Hepatocyte (in vitro differentiated cells): ENCODE measurements around the gene ZDHHC21. TPM values are rescaled to one million over a fixed set of nuclear protein-coding genes. Genes with fewer than 3 reads are reported as not detected.

Source experiments
- DNase-seq: peaks from one replicate; pipeline ENCODE4 v3.0.0-alpha.2; 2016; ENCODE audit warnings: low spot score
- H2AFZ ChIP-seq: fragments of 200-600 bp; sonication (generic); 2 replicates; pipeline ENCODE4 v1.6.0; 2016; ENCODE audit warnings: antibody characterized with exemption, mild to moderate bottlenecking
- H3K27ac ChIP-seq: fragments of 200-600 bp; sonication (generic); 2 replicates; pipeline ENCODE4 v1.5.1; 2016; ENCODE audit warnings: mild to moderate bottlenecking
- H3K27me3 ChIP-seq: fragments of 200-600 bp; sonication (generic); 2 replicates; pipeline ENCODE4 v1.6.1; 2016
- H3K36me3 ChIP-seq: fragments of 200-600 bp; sonication (generic); replicated peaks from 2 replicates; pipeline ENCODE4 v1.5.1; 2016; ENCODE audit warnings: low read depth; ENCODE audit not compliant: insufficient read depth
- H3K4me1 ChIP-seq: fragments of 200-600 bp; sonication (generic); 2 replicates; pipeline ENCODE4 v1.5.1; 2016; ENCODE audit warnings: mild to moderate bottlenecking, moderate library complexity; ENCODE audit not compliant: insufficient read depth
- H3K4me2 ChIP-seq: fragments of 200-600 bp; sonication (generic); 2 replicates; pipeline ENCODE4 v1.6.0; 2016
- H3K4me3 ChIP-seq: fragments of 200-600 bp; sonication (generic); 2 replicates; pipeline ENCODE4 v1.5.1; 2016; ENCODE audit warnings: mild to moderate bottlenecking
- H3K79me2 ChIP-seq: fragments of 200-600 bp; sonication (generic); 2 replicates; pipeline ENCODE4 v1.6.0; 2017; ENCODE audit warnings: mild to moderate bottlenecking
- H3K9me2 ChIP-seq: fragments of 200-600 bp; sonication (generic); replicated peaks from 2 replicates; pipeline ENCODE4 v1.6.0; 2017; ENCODE audit warnings: mild to moderate bottlenecking; ENCODE audit not compliant: insufficient read depth
- H3K9me3 ChIP-seq: fragments of 200-600 bp; sonication (generic); 2 replicates; pipeline ENCODE4 v1.5.1; 2016; ENCODE audit warnings: low read depth, mild to moderate bottlenecking
- H4K20me1 ChIP-seq: fragments of 200-600 bp; sonication (generic); 2 replicates; pipeline ENCODE4 v1.6.0; 2016; ENCODE audit warnings: mild to moderate bottlenecking; ENCODE audit not compliant: insufficient read depth, poor library complexity, severe bottlenecking
- EZH2 ChIP-seq: fragments of 200-600 bp; sonication (generic); IDR thresholded peaks from 2 replicates; pipeline ENCODE4 v1.6.1; 2016; ENCODE audit warnings: antibody characterized with exemption, mild to moderate bottlenecking, borderline replicate concordance
- EZH2phosphoT487 ChIP-seq: fragments of 200-600 bp; sonication (generic); IDR thresholded peaks from one replicate; pipeline ENCODE4 v1.6.1; 2018; ENCODE audit warnings: antibody characterized with exemption, mild to moderate bottlenecking, low read depth, moderate library complexity; ENCODE audit not compliant: unreplicated experiment, severe bottlenecking
- WGBS: methylation state at CpG from one replicate; pipeline ENCODE4 v1.1.6; 2016; ENCODE audit warnings: low lambda C conversion rate; ENCODE audit errors: missing lambda C conversion rate; 5-methylcytosine and 5-hydroxymethylcytosine counted together
- polyA plus RNA-seq: library from polyadenylated mRNA; unstranded; fragments of >200 nt; fragmentation: Nextera tagmentation; extraction: Ambion mirVana; gene quantifications from 2 replicates; pipeline ENCODE4 v1.2.1, GENCODE V29; 2016
- total RNA-seq: library from RNA; depleted of rRNA; stranded (reverse); fragments of >200 nt; gene quantifications from 2 replicates; pipeline ENCODE4 v1.2.3, GENCODE V29; 2014
- TF ChIP-seq, protein P1 (sequence below): fragments of 200-600 bp; sonication (generic); IDR thresholded peaks from 2 replicates; pipeline ENCODE4 v1.5.1; 2016; ENCODE audit warnings: antibody characterized with exemption, mild to moderate bottlenecking; ENCODE audit not compliant: poor library complexity

The ZDHHC21 gene
- total and polyA plus RNA-seq, 2 experiments from 2014 or later = 4.7 to 17.7 TPM

- Histone ChIP-seq H3K9me2 (no peaks in the 10 kb centered on the region), H3K36me3 (no peaks in the 10 kb centered on the region), H3K27me3 (no peaks in the 10 kb centered on the region), H3K4me1 (no peaks in the 10 kb centered on the region), H3K79me2 (peaks cover 9% of the 10 kb centered on the region), H3K4me3 (no peak overlapping the region), H3K4me2 (no peak overlapping the region), H3K9me3 (no peaks in the 10 kb centered on the region), H4K20me1 (no peaks in the 10 kb centered on the region), H3K27ac (no peak overlapping the region), H2AFZ (no peak overlapping the region)
- no peak for DNase-seq
- WGBS = 91% methylated on average over 6 of the region's 6 CpGs
- TF ChIP-seq, protein P1, sequence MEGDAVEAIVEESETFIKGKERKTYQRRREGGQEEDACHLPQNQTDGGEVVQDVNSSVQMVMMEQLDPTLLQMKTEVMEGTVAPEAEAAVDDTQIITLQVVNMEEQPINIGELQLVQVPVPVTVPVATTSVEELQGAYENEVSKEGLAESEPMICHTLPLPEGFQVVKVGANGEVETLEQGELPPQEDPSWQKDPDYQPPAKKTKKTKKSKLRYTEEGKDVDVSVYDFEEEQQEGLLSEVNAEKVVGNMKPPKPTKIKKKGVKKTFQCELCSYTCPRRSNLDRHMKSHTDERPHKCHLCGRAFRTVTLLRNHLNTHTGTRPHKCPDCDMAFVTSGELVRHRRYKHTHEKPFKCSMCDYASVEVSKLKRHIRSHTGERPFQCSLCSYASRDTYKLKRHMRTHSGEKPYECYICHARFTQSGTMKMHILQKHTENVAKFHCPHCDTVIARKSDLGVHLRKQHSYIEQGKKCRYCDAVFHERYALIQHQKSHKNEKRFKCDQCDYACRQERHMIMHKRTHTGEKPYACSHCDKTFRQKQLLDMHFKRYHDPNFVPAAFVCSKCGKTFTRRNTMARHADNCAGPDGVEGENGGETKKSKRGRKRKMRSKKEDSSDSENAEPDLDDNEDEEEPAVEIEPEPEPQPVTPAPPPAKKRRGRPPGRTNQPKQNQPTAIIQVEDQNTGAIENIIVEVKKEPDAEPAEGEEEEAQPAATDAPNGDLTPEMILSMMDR = no peak
- TF ChIP-seq EZH2 (no peak), EZH2phosphoT487 (no peak)
Measured at GRCh38 chr9:14677872-14678271, 15.4 kb downstream of the ZDHHC21 start.

GRCh38 chr9:14677396-14677795 lies 15.8 kb downstream of the ZDHHC21 start:
- H3K9me3 ChIP-seq = no peaks in the 10 kb centered on the region
- no peaks in the 10 kb centered on the region for H3K27me3 ChIP-seq
- H3K9me2 ChIP-seq = no peaks in the 10 kb centered on the region
- WGBS = 98% methylated on average over 2 of the region's 2 CpGs
- TF ChIP-seq EZH2 = no peak
- no peak for TF ChIP-seq EZH2phosphoT487
- TF ChIP-seq, protein P1 = no peak
- no peaks in the 10 kb centered on the region for H3K36me3 ChIP-seq
- no peak overlapping the region for H3K4me2 ChIP-seq
- H3K79me2 ChIP-seq = peaks cover 6% of the 10 kb centered on the region
- no peak overlapping the region for H2AFZ ChIP-seq
- no peaks in the 10 kb centered on the region for H4K20me1 ChIP-seq
- H3K4me3 ChIP-seq = no peak overlapping the region
- no peak for DNase-seq
- no peaks in the 10 kb centered on the region for H3K4me1 ChIP-seq
- H3K27ac ChIP-seq = no peak overlapping the region

DNA sequence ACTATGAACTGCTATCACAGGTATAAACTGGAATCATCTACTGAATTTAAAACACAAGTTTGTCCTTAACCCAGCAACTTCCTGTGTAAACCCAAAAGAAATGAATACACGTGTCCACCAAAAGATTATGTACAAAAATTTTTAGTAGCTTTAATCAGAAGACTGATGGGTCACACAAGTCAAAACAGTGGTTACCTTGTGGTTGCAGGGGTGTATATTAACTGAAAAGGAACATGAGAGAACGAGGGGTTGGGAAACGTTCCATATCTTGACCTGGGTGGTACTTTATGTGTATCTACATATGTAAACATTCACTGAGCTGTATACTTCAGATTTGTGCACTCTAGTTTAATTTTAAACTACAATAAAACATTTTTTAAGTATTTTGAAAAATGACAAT lies 18.6 kb downstream of the ZDHHC21 start:
- Histone ChIP-seq H3K4me3 (no peak overlapping the region), H3K9me3 (no peaks in the 10 kb centered on the region), H3K79me2 (no peaks in the 10 kb centered on the region), H3K4me1 (no peaks in the 10 kb centered on the region), H3K9me2 (no peaks in the 10 kb centered on the region), H3K4me2 (no peak overlapping the region), H4K20me1 (no peaks in the 10 kb centered on the region), H3K27ac (no peak overlapping the region), H2AFZ (no peak overlapping the region), H3K27me3 (no peaks in the 10 kb centered on the region), H3K36me3 (no peaks in the 10 kb centered on the region)
- TF ChIP-seq, protein P1 = no peak
- no peak for TF ChIP-seq EZH2
- no peak for TF ChIP-seq EZH2phosphoT487
- DNase-seq = no peak
- WGBS = 62% methylated on average over 3 of the region's 3 CpGs

GRCh38 chr9:14671377-14671776 lies 21.9 kb downstream of the ZDHHC21 start:
- Histone ChIP-seq H3K79me2 (no peaks in the 10 kb centered on the region), H3K4me2 (no peak overlapping the region), H2AFZ (no peak overlapping the region), H3K4me3 (no peak overlapping the region), H3K27ac (no peak overlapping the region), H3K9me2 (no peaks in the 10 kb centered on the region), H3K27me3 (no peaks in the 10 kb centered on the region), H3K36me3 (no peaks in the 10 kb centered on the region), H3K9me3 (no peaks in the 10 kb centered on the region), H3K4me1 (no peaks in the 10 kb centered on the region), H4K20me1 (no peaks in the 10 kb centered on the region)
- DNase-seq = no peak
- WGBS = 92% methylated on average over 3 of the region's 3 CpGs
- TF ChIP-seq EZH2 = no peak
- TF ChIP-seq, protein P1 = no peak
- TF ChIP-seq EZH2phosphoT487 = no peak
